Sigmoid colon (tissue), 7 donors: Measurements from ENCODE around the gene SF3B5. TPM values are rescaled to one million over a fixed set of nuclear protein-coding genes. Genes with fewer than 3 reads are reported as not detected.
A peak's percentile ranks its signal among the peaks of the same experiment; 100 is the strongest.

Experiments
- DNase-seq: peaks from one replicate; pipeline ENCODE4 v3.0.0-alpha.2; 2019
- H3K27ac ChIP-seq, 4 donors: fragments of 200-600 bp; sonication (generic); one replicate each; pipeline ENCODE4 v1.5.1; 2016 to 2019; ENCODE audit warnings: mild to moderate bottlenecking in 1 of 4
- H3K27me3 ChIP-seq, 3 donors: fragments of 200-600 bp; sonication (generic); one replicate each; pipeline ENCODE4 v1.5.1; 2019; ENCODE audit warnings: mild to moderate bottlenecking in 1 of 3
- H3K36me3 ChIP-seq, 4 donors: fragments of 200-600 bp; sonication (generic); one replicate each; pipeline ENCODE4 v1.5.1; 2016 to 2019
- H3K4me1 ChIP-seq, 4 donors: fragments of 200-600 bp; sonication (generic); one replicate each; pipeline ENCODE4 v1.5.1; 2017 to 2019
- H3K4me3 ChIP-seq, 4 donors: fragments of 200-600 bp; sonication (generic); one replicate each; pipeline ENCODE4 v1.5.1; 2017 to 2019; ENCODE audit warnings: mild to moderate bottlenecking in 2 of 4, moderate library complexity in 1 of 4
- H3K9me3 ChIP-seq, 4 donors: fragments of 200-600 bp in 3 of 4; sonication (generic) in 3 of 4; one replicate each; pipeline versions ENCODE4 v1.5.1 to v1.6.1; 2013 to 2019
- EP300 ChIP-seq, 4 donors: sonication (generic); formaldehyde crosslinking; IDR thresholded peaks; one replicate each; pipeline ENCODE4 v1.6.1; 2017; ENCODE audit warnings: antibody characterized with exemption in 4 of 4
- POLR2A ChIP-seq, 2 donors: fragments of 450-650 bp; IDR thresholded peaks; one replicate each; pipeline ENCODE4 v1.6.1; 2016; ENCODE audit warnings: antibody characterized with exemption in 2 of 2, mild to moderate bottlenecking in 2 of 2, moderate library complexity in 2 of 2
- POLR2AphosphoS5 ChIP-seq, 4 donors: sonication (generic); formaldehyde crosslinking; IDR thresholded peaks; one replicate each; pipeline ENCODE4 v1.6.1; 2017; ENCODE audit warnings: antibody characterized with exemption in 4 of 4
- whole genome bisulfite sequencing, 2 donors: extraction: QIAGEN DNeasy Blood & Tissue Kit; methylation state at CpG; one replicate each; pipeline ENCODE4 v1.1.7; 2013; 5-methylcytosine and 5-hydroxymethylcytosine counted together
- intact Hi-C: fragments of 100-400 bp; cut with DNase I; formaldehyde crosslinking; loops from one replicate; pipeline ENCODE4 v1.15.1; 2023
- polyA plus RNA-seq, 3 donors: library from polyadenylated mRNA; stranded (reverse); fragments of 200-250 nt; gene quantifications; one replicate each; pipeline ENCODE4 v1.2.3, GENCODE V29; 2013
- total RNA-seq, 4 donors: library from RNA; depleted of rRNA; stranded (reverse); fragments of >200 nt; gene quantifications; one replicate each; pipeline ENCODE4 v1.1.0, GENCODE V29; 2016
- TF ChIP-seq, protein P1 (sequence below), 4 experiments: fragments of 450-650 bp in 3 of 4; fragments of 200-600 bp in 1 of 4; IDR thresholded peaks; one replicate each; pipeline ENCODE4 v1.5.1; 2016 to 2019; ENCODE audit warnings: antibody characterized with exemption in 4 of 4, mild to moderate bottlenecking in 3 of 4, moderate library complexity in 2 of 4
- donor health status: healthy with polysubstance abuse.
- donor health status: Bipolar disorder and iron deficiency.
- donor health status: healthy.

Gene SF3B5
- total and polyA plus RNA-seq, 7 donors: 110 to 370 (median 200) TPM

DNA sequence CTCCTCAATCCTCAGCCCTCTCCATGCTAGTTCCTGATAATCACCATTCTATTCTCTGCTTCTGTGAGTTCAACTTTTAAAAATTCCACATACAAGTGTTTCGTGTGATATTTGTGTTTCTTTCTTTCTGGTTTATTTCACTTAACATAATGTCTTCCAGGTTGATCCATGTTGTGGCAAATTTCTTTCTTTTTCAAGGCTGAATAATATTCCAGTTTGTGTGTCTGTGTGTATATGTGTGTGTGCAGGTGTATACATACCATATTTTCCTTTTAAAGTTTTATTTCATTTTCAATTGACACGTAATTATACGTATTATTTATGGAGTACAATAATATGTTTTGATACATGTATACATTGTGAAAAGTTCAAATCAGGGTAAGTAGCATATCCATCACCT, 19.8 kb upstream of the SF3B5 start:
- 94 to 95% methylated on average over 3 of the region's 3 CpGs for WGBS, 2 donors
- TF ChIP-seq POLR2AphosphoS5 (IDR thresholded peaks at IDR 0.05) (no peak), POLR2A (IDR thresholded peaks at IDR 0.05) (no peak), EP300 (IDR thresholded peaks at IDR 0.05) (no peak)
- TF ChIP-seq, protein P1, sequence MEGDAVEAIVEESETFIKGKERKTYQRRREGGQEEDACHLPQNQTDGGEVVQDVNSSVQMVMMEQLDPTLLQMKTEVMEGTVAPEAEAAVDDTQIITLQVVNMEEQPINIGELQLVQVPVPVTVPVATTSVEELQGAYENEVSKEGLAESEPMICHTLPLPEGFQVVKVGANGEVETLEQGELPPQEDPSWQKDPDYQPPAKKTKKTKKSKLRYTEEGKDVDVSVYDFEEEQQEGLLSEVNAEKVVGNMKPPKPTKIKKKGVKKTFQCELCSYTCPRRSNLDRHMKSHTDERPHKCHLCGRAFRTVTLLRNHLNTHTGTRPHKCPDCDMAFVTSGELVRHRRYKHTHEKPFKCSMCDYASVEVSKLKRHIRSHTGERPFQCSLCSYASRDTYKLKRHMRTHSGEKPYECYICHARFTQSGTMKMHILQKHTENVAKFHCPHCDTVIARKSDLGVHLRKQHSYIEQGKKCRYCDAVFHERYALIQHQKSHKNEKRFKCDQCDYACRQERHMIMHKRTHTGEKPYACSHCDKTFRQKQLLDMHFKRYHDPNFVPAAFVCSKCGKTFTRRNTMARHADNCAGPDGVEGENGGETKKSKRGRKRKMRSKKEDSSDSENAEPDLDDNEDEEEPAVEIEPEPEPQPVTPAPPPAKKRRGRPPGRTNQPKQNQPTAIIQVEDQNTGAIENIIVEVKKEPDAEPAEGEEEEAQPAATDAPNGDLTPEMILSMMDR (IDR thresholded peaks at IDR 0.05): no peak
- intact Hi-C loops: no loop called here

GRCh38 chr6:144113366-144113765, 18.0 kb upstream of the SF3B5 start:
- H3K36me3 ChIP-seq: no peaks in the 10 kb centered on the region
- no peaks in the 10 kb centered on the region for H3K27me3 ChIP-seq
- H3K4me3 ChIP-seq: no peak overlapping the region
- H3K27ac ChIP-seq: no peak overlapping the region
- TF ChIP-seq POLR2A (IDR thresholded peaks at IDR 0.05) (no peak), EP300 (IDR thresholded peaks at IDR 0.05) (no peak), POLR2AphosphoS5 (IDR thresholded peaks at IDR 0.05) (no peak)
- TF ChIP-seq, protein P1 (IDR thresholded peaks at IDR 0.05): no peak
- WGBS, 2 donors: 92% methylated on average over 6 of the region's 6 CpGs
- intact Hi-C loops: no loop called here
- DNase-seq: no peak
- no peaks in the 10 kb centered on the region for H3K4me1 ChIP-seq
- no peaks in the 10 kb centered on the region for H3K9me3 ChIP-seq

More for the DNA sequence above, 19.8 kb upstream of the SF3B5 start:
- H3K27me3 ChIP-seq: no peaks in the 10 kb centered on the region
- H3K4me3 ChIP-seq: no peak overlapping the region
- H3K27ac ChIP-seq: no peak overlapping the region
- DNase-seq: no peak
- no peaks in the 10 kb centered on the region for H3K4me1 ChIP-seq
- H3K9me3 ChIP-seq: no peaks in the 10 kb centered on the region
- no peaks in the 10 kb centered on the region for H3K36me3 ChIP-seq

- H3K27me3 ChIP-seq: no peaks in the 10 kb centered on the region
- H3K4me1 ChIP-seq: no peaks in the 10 kb centered on the region
- H3K9me3 ChIP-seq: no peaks in the 10 kb centered on the region
- WGBS, 2 donors: 81 to 93% methylated on average over 5 of the region's 5 CpGs
- intact Hi-C loops: no loop called here
- TF ChIP-seq POLR2AphosphoS5 (IDR thresholded peaks at IDR 0.05): no peak
- no peak for TF ChIP-seq POLR2A (IDR thresholded peaks at IDR 0.05)
- TF ChIP-seq EP300 (IDR thresholded peaks at IDR 0.05): no peak
- TF ChIP-seq, protein P1 (IDR thresholded peaks at IDR 0.05): no peak
- H3K27ac ChIP-seq: no peak overlapping the region
- no peak for DNase-seq
- H3K4me3 ChIP-seq: no peak overlapping the region
- no peaks in the 10 kb centered on the region for H3K36me3 ChIP-seq
Observed at GRCh38 chr6:144110210-144110609, 14.8 kb upstream of the SF3B5 start.

- no peaks in the 10 kb centered on the region for H3K27me3 ChIP-seq
- 88 to 89% methylated on average over 1 of the region's 1 CpG for WGBS, 2 donors
- H3K4me3 ChIP-seq: no peak overlapping the region
- DNase-seq: no peak
- no peak overlapping the region for H3K27ac ChIP-seq
- TF ChIP-seq EP300 (IDR thresholded peaks at IDR 0.05) (no peak), POLR2AphosphoS5 (IDR thresholded peaks at IDR 0.05) (no peak), POLR2A (IDR thresholded peaks at IDR 0.05) (no peak)
- TF ChIP-seq, protein P1 (IDR thresholded peaks at IDR 0.05): no peak
- no peaks in the 10 kb centered on the region for H3K9me3 ChIP-seq
- intact Hi-C loops: loop anchor here (5.0 kb wide), 1 partner anchor 46 kb away; the partner anchor contains the start of gene STX11
- H3K4me1 ChIP-seq: no peaks in the 10 kb centered on the region
- no peaks in the 10 kb centered on the region for H3K36me3 ChIP-seq
Observed at GRCh38 chr6:144106206-144106605, 10.8 kb upstream of the SF3B5 start.

DNA sequence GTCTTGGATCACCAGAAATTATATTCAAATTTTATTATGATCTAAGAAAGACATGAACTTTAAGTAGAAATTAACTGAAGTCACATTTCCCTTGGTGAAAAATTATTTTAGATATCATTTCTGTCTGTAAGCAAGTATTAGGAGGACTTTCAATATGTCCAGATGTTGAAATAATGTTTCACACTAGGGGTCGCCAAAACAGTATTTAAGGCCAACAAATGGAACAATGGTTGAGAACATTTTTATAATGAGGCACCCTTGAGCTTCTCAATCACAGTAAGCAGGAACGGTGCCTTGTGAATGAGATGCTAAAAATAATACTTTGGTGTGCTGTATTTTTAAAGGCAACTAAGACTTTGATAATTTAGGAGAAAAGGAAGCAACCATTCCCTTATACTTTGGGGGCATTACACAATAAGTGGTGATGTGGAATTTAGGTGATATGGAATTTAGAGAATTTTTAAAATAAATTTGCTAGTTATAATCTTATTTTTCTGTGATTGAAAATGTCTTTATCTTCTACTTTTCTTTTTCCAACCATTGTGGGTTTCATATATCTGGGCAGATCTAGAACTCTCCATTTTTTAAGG, 9.6 kb upstream of the SF3B5 start:
- intact Hi-C loops: loop anchor here (2.0 to 5.0 kb wide), 3 partner anchors 47 to 378 kb away; partner anchors contain the start of gene STX11
- H3K27ac ChIP-seq: no peak overlapping the region
- DNase-seq: no peak
- H3K36me3 ChIP-seq: no peaks in the 10 kb centered on the region
- 0 to 1% methylated on average over 2 of the region's 2 CpGs for WGBS, 2 donors
- TF ChIP-seq POLR2AphosphoS5 (IDR thresholded peaks at IDR 0.05): no peak
- TF ChIP-seq, protein P1 (IDR thresholded peaks at IDR 0.05): peak; percentile 52 to 61 (median 52)
- H3K27me3 ChIP-seq: no peaks in the 10 kb centered on the region
- H3K4me1 ChIP-seq: no peaks in the 10 kb centered on the region
- H3K4me3 ChIP-seq: no peak overlapping the region
- H3K9me3 ChIP-seq: no peaks in the 10 kb centered on the region
